Measurements from ENCODE around the gene CTSE. TPM values are rescaled to one million over a fixed set of nuclear protein-coding genes. Genes with fewer than 3 reads are reported as not detected.

Gene CTSE
- total and polyA plus RNA-seq, 2 of the 8 experiments (the other 6 are each of a cell fraction or from before 2014, with no cell fraction given): 0.03 TPM; not detected in 1

- Histone ChIP-seq H3K4me1 (replicated peaks in 1 of 4; ENCODE audit: control insufficient read depth in 3 of 4, insufficient read depth in 4 of 4, low read length in 3 of 4) (no peaks in the 10 kb centered on the region), H4K5ac (ENCODE audit: insufficient read length, low read depth, low read length) (no peak overlapping the region), H2AK5ac (ENCODE audit: low read depth, low read length) (no peak overlapping the region), H3K23me2 (ENCODE audit: low read depth, low read length) (no peaks in the 10 kb centered on the region; the same call in 1 of the 2 replicates), H2BK15ac (ENCODE audit: low read length) (no peak overlapping the region), H2BK120ac (replicated peaks; ENCODE audit: low read depth, low read length) (no peak overlapping the region), H3K4me3 (ENCODE audit: extremely low read depth in 1 of 4, insufficient read depth in 2 of 4, low read depth in 3 of 4, low read length in 4 of 4) (no peak overlapping the region), H3K79me1 (ENCODE audit: low read depth, low read length) (no peaks in the 10 kb centered on the region), H4K20me1 (replicated peaks in 1 of 2; ENCODE audit: control insufficient read depth in 1 of 2, insufficient read depth in 2 of 2, low read length in 2 of 2) (no peaks in the 10 kb centered on the region), H3K79me2 (ENCODE audit: control insufficient read depth in 1 of 2, insufficient read depth in 2 of 2, low read length in 2 of 2) (no peaks in the 10 kb centered on the region), H2AFZ (ENCODE audit: low read length) (no peak overlapping the region), H3K18ac (ENCODE audit: extremely low read depth, low read length) (no peak overlapping the region), H3K4ac (replicated peaks; ENCODE audit: insufficient read length, low read depth, low read length) (no peak overlapping the region), H3K4me2 (ENCODE audit: insufficient read depth in 1 of 2, low read depth in 2 of 2, low read length in 2 of 2) (no peak overlapping the region), H3K14ac (ENCODE audit: insufficient read length) (no peak overlapping the region), H2BK20ac (ENCODE audit: low read length) (no peak overlapping the region), H2BK12ac (ENCODE audit: low read depth, low read length) (no peak overlapping the region), H3K23ac (ENCODE audit: insufficient read length) (no peak overlapping the region), H2BK5ac (ENCODE audit: low read depth, low read length) (no peak overlapping the region), H3K9ac (replicated peaks in 1 of 4; ENCODE audit: extremely low read depth in 1 of 4, low read depth in 3 of 4, low read length in 3 of 4) (no peak overlapping the region), H3K9me3 (ENCODE audit: insufficient read depth in 2 of 2, low read depth in 1 of 2, low read length in 1 of 2) (peaks cover 6 to 10% of the 10 kb centered on the region in 2 experiments; a peak in 3 of 4 replicates), H3K27ac (ENCODE audit: low read depth, low read length) (no peak overlapping the region), H3K56ac (replicated peaks; ENCODE audit: insufficient read length, low read depth, low read length) (no peak overlapping the region), H4K91ac (replicated peaks; ENCODE audit: insufficient read length, low read length) (no peak overlapping the region), H3K36me3 (ENCODE audit: control insufficient read depth in 2 of 4, insufficient read depth in 4 of 4, low read length in 3 of 4) (no peaks in the 10 kb centered on the region), H4K8ac (ENCODE audit: extremely low read depth, insufficient read depth, low read length) (no peak overlapping the region; the same call in 1 of the 2 replicates), H3K27me3 (replicated peaks in 1 of 4; ENCODE audit: control insufficient read depth in 3 of 4, extremely low read depth in 1 of 4, insufficient read depth in 3 of 4, low read length in 3 of 4) (no peaks in the 10 kb centered on the region)
- 86% methylated on average over 8 of the region's 8 CpGs; no CpG with 5 or more reads in 1 of the 2 experiments for WGBS, 2 experiments (ENCODE audit: extremely low coverage in 1 of 2, insufficient coverage in 1 of 2, insufficient read length in 1 of 2, insufficient replicate concordance in 2 of 2, low coverage in 1 of 2, low lambda C conversion rate in 2 of 2, missing lambda C conversion rate in 1 of 2)
- ChIA-PET POLR2A (ENCODE audit: partially characterized antibody) (no interaction called here), CTCF (ENCODE audit: partially characterized antibody) (interaction anchor here (0.7 to 1.2 kb wide), 5 partner anchors 8 to 78 kb away, joined by 3 read pairs; no protein-coding TSS in a partner anchor)
- DNase-seq (ENCODE audit: low read depth in 1 of 2, low spot score in 2 of 2) (peak in 1 of 2 experiments; percentile 30), FAIRE-seq (no peak)
- TF ChIP-seq E2F6 (IDR thresholded peaks at IDR 0.05): no peak
- no peak for TF ChIP-seq POU5F1 (IDR thresholded peaks at IDR 0.05; ENCODE audit: low read depth, low read length)
- TF ChIP-seq CBX5 (IDR thresholded peaks at IDR 0.05; ENCODE audit: low read depth, low read length): no peak
- no peak for TF ChIP-seq TAF7 (optimal IDR thresholded peaks at IDR 0.05; ENCODE audit: borderline replicate concordance, low read depth, low read length)
- TF ChIP-seq CTCF (IDR thresholded peaks at IDR 0.05; ENCODE audit: control extremely low read depth in 1 of 3, insufficient read depth in 1 of 3, low read depth in 1 of 3, low read length in 3 of 3): no peak
- no peak for TF ChIP-seq CTBP2 (IDR thresholded peaks at IDR 0.05; ENCODE audit: borderline replicate concordance, insufficient read depth, insufficient read length, low read length)
- no peak for TF ChIP-seq RAD21 (IDR thresholded peaks at IDR 0.05 in 1 of 2, conservative IDR thresholded peaks at IDR 0.05 in 1 of 2; ENCODE audit: low read depth in 2 of 2, low read length in 2 of 2)
- TF ChIP-seq NRF1 (IDR thresholded peaks at IDR 0.05; ENCODE audit: low read depth, low read length): no peak
These were observed 44.0 kb upstream of the CTSE start for GRCh38 chr1:206067486-206068227.

Measured in H1 (cell line).